ENCODE measurements around the gene GALR3.
A peak's percentile ranks its signal among the peaks of the same experiment; 100 is the strongest.

GRCh38 chr22:37784829-37785495, 38.2 kb upstream of the GALR3 start:
- TF ChIP-seq POLR2A (IDR thresholded peaks at IDR 0.05) (peak; percentile 30), CTCF (IDR thresholded peaks at IDR 0.05) (no peak), POLR2AphosphoS5 (IDR thresholded peaks at IDR 0.05) (peak in 2 of 3 donors; percentile 49 to 62)

Data from transverse colon (tissue), 4 donors.